HG03025 (cell line): ENCODE measurements around the gene LGR4.
A peak's percentile ranks its signal among the peaks of the same experiment; 100 is the strongest.
"Not testable (repeated sequence)": the region's sequence is repeated elsewhere in the genome, so short reads cannot be mapped to it uniquely, and the experiment has no call there.

Experiments
- ATAC-seq: cut with Tn5 transposase; IDR thresholded peaks from one replicate; pipeline ENCODE4 v1.9.1; 2021; ENCODE audit warnings: mild to moderate bottlenecking, moderate library complexity; ENCODE audit not compliant: unreplicated experiment, low FRiP score

The LGR4 gene

DNA sequence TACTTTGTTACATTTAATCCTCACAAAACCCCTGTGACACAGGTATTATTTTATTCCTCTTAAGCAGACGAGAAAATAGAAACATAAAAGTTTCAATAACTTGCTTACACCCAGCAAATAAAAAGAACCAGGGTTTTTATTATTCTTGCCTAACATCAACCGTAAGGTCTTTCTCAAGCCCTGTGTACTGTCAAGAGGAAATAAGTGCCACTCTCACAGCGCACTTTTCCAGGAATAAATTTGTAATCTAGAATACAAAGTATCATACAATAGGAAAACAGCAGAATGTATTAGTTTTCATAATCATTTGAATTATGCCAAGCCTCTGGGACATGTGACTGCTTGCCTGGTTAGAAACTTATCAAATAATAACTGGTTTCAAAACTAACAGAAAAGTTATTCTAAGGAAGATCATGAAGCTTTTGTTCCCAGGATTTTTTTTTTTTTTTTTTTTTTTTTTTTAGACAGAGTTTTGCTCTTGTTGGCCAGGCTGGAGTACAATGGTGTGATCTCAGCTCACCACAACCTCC, 117.0 kb downstream of the LGR4 start:
- no peak for ATAC-seq

DNA sequence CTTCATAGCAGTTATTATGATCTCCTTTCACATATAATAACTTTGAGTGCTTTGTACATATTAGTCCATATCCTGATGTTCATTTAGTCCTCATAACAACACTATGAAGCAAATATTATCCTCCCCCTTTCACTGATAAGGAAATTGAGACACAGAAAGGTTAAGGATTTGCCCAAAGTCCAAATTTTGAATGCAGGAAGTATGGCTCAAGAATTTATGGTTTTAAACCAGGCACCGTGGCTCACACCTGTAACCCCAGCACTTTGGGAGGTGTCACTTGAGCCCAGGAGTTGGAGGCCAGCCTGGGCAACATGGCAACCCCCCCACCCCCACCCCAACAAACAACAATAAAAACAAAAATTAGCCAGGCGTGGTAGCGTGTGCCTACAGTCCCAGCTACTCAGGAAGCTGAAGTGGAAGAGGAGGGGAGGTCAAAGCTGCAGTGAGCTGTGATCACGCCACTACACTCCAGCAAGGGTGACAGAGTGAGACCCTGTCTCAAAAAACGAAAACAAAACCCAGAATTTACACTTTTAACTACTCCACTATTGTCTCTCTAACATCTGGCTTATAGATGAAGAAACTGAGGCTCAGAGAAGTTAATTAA, 118.1 kb downstream of the LGR4 start:
- no peak for ATAC-seq

DNA sequence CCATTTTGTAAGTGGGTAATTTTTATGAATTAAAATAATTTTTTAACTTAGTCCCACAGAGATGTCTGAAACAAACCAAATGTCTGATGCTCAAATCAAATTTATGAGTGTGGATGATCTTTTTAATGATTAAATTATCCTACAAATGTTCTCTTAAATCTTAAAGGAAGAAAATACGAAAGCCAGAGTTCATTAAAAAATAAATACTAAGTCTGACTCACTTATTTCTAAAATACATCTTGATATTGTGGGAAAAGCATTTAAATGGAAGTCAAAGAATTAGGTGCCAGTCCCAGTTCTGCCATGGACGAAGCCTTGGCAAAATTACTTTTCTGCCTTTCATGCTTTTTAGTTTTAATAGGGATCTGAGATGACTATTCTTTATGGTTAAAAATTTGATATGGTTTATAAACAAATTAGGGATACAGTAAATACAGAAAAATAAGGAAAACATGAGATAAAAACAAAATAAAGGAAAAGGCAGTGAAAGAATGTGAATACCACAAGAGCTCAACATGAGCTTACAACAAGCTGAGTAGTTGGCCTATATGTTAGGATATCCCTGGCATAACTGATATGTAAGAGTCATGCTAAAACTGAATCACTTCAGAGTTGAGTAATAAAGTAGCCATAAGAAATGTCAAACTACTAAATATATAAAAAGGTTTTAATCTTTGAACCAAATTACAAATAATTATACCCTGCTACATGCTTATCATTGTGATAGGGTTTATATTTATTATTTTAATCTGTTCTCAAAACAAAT, 118.8 kb downstream of the LGR4 start:
- no peak for ATAC-seq

DNA sequence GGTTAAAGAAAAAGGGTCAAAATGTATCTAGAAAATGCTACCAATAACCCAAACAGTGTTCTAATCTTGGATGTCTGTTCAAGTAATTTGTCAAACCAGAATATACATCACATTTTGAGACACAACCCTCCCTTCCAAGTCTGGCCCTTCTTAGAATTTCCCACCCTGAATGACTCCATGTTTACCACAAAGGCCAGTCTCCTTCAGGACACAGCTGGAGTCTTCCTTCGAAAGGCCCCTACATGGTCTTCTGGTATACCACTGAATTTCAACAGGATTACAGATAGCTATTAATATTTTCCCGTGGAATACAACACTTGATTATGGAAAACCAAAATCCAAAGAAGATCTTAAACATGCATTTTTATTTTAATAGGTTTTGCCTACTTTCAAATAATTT, 119.8 kb downstream of the LGR4 start:
- no peak for ATAC-seq

DNA sequence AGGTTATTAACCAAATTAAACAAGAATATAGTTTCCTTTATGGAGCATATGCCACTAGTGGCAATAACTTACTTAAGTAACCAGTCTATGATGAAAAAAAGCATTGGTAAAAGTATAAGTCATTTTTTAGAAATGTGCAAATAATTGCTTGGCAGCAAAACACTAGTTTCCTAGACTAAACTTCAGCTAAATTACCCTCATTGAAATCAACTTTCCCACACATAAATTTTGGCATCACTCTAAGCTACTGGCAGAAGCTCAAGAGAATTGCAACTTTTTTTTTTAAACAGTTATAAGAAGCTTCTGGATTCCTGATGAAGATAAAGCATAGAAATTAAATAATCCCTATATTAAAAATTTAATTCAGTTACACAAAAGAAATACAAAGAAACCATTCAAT, 122.1 kb downstream of the LGR4 start:
- ATAC-seq, result no peak

DNA sequence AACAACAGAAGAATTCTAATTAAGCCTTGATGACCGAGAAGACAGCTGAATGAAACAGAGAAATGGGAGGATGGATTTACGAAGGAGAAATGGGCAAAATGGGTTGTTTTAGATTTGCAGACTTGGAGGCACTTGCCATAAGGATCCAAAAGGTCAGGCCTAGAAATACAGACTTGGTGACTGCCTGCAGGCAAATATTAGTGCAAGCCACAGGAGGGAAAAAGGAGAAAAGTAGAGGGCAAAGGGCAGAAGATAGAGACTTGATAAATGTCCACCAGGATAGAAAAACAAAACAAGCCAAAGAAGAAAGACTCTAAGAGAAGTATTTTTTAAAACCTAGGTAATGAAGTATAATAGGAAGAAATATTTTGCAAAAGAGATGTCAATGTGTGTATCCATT, 122.7 kb downstream of the LGR4 start:
- ATAC-seq, result no peak

DNA sequence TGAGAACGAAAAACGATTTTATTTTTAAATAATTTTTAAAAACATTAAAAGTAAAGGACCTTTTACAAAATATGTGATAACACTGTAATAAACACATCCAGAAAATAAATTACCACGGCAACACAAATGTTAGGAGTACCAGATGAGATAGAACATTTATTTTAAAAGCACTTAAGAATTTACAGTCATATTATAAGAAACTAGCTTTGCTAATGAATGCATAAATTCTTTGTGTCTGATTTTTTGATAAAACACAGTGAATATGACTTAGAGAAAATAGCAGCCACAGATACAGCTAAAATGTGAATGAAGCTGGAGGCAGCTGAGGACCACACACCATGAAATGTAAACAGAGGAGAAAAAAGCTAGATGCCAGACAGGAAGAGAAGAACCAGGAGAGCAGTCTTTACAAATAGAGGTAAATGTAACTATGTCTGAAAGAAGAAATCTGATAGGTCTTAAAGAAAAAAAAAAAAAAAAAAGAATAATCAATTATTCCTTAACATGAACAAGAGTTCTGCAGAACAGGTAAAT, 124.2 kb downstream of the LGR4 start:
- ATAC-seq, result no peak

DNA sequence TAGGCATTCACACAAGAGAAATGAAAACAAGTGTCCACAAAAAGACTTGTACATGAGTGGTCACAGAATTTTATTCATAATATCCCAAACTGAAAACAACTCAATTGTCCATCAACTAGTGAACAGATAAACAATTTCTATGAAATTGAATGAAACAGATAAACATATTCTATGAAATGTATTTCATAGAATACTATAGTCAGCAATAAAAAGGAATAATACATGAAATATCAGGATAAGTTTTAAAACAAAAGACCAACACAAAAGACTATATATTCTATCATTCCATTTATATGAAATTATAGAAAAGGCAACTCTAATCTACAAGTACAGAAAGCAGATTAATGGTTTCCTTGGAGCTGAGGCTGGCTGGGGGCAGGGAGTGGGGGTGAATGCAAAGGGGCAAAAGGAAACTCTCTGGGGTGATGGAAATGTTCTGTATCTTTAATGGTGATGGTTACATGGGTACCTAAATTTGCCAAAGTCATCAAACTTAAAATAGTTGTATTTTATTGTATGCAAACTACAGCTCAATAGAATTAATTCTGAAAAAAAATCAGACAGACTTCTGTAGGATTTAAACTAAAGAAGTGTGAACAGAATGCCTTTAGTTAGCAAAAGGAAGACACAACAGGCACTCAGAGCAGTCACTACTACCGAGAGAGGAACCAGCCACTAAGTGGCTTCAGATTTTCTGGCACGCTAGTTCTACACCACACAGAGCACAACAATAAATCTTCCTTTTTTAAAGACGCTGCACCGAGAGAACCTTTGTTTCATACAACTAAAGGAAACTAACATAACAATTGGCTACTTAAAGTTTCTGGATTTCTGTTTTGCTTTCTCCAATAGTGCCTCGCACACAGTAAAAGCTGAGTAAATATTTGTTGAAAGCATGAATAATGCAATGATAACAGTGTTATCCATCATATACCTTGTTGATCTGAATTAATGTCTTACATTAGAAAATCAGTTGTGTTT, 124.9 kb downstream of the LGR4 start:
- ATAC-seq, result no peak

DNA sequence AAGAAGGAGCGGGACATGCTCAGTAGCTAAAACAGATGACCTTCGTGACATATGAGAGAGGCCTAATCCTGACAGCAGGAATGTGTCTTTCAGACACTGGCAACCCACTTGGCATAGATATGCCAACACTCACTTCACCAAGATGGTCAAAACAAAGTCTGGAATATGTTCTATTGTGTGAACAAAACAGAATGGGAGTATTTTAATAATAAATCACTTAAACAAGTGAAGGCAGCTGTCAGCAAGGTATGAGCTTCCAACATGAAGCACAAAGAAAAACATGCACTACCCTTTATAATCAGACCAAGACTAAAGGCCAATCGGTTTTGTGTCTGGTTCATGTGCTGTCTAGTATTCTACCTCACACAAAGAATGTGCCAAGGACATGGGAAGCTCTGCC, 132.6 kb downstream of the LGR4 start:
- no peak for ATAC-seq

DNA sequence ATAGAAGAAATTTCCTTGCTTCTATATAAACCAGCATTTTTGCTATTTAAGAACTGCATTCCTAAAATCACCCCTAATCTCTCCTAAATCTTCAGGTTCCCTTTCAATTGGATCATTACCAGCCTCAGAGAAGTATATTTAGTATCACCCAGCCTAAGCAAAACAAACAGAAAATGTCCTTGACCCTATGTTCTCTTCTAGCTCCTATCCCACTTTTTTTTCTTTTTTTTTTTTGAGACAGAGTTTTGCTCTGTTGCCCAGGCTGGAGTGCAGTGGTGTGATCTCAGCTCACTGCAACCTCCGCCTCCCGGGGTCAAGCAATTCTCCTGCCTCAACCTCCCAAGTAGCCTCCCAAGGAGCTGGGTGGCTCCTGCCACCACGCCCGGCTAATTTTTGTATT, 137.8 kb downstream of the LGR4 start:
- not testable (repeated sequence) for ATAC-seq

DNA sequence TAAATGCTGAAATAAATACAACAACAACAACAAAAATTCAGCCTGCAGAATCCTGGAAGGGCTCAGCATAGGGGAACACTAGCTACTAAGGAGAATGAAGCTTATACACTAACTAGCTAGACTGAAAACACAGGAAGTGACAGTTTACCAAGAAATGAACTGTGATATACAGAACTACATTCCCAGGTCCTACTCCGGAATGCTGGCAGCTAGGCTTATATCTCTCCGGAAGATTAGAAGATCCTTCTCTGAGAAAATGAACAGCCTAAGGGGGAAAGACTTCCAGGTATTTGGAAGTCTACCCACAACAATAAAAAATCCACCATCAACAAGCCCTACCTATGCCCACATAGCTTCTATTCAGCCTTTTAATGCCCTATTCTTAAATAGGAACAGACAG, 140.6 kb downstream of the LGR4 start:
- no peak for ATAC-seq

DNA sequence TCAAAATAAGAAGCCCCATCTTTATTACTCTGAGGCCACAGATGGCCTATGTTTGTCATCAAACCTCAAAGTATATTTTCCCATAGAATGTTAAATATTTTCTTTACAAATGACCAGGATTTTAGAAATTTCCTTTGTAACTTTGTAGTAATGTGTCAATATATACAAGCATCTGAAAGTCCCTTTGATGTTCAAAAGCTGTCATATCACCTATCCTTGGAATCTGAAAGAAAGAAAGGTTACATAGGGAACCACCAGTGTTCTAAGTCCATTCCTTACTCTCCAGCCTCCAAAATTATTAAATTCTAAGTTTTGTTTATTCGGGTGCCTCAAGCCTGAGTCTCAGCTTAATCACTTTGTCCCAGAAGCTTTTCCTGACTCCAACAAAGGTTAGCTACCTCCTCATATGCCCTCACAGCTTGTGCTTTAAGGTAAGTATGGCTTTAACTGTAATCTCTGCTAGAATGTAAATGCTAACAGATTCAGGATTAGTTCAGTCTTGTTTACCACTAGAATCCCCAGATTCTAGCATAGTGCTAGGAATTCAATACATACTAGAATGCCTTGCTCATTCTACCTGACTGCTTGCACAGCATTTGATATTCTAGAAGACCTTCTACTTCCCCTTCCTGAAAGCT, 141.8 kb downstream of the LGR4 start:
- no peak for ATAC-seq

DNA sequence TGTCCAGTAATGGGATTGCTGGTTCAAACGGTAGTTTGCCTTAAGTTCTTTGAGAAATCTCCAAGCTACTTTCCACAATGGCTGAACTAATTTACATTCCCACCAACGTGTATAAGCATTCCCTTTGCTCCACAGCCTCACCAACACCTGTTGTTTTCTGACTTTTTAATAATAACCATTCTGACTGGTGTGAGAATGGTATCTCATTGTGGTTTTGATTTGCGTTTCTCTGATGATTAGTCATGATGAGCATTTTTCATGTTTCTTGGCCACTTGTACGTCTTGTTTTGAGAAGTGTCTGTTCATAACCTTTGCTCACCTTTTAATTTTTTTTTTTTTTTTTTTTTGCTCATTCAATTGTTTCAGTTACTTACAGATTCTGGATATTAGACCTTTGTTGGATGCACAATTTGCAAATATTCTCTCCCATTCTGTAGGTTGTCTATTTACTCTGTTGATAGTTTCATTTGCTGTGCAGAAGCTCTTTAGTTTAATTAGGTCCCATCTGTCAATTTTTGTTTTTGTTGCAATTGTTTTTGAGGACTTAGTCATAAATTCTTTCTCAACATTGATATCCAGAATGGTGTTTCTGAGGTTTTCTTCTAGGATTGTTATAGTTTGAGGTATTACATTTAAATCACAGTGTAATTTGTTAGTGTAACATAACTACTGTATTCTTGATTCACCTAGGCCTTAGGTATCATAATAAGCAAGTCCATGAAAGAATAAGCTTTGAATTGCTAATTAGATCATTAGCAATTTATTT, 142.5 kb downstream of the LGR4 start:
- ATAC-seq, result no peak

DNA sequence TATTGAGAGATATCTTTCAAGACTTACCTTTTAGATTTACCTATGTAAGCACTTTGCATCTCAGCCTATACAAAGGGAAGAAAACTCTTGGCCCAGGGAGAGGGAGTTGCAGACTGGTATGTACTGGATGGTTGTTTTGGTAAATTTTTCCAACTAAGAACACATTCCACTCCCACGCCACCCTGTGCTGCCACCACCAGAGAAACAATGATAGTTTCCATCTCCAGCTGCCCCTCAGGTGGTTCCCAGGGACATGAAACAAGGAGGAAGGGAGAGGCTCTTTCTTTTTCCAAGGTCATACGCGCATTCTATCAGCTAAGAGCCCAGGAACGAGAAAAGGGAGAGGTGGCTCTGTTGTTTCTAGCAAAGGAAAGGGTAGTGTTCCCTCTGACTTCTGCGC, 144.0 kb downstream of the LGR4 start:
- ATAC-seq, result no peak

DNA sequence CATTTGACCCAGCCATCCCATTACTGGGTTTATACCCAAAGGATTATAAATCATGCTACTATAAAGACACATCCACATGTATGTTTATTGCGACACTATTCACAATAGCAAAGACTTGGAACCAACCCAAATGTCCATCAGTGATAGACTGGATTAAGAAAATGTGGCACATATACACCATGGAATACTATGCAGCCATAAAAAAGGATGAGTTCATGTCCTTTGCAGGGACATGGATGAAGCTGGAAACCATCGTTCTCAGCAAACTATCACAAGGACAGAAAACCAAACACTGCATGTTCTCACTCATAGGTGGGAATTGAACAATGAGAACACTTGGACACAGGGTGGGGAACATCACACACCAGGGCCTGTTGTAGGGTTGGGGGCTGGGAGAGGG, 145.5 kb downstream of the LGR4 start:
- not testable (repeated sequence) for ATAC-seq

DNA sequence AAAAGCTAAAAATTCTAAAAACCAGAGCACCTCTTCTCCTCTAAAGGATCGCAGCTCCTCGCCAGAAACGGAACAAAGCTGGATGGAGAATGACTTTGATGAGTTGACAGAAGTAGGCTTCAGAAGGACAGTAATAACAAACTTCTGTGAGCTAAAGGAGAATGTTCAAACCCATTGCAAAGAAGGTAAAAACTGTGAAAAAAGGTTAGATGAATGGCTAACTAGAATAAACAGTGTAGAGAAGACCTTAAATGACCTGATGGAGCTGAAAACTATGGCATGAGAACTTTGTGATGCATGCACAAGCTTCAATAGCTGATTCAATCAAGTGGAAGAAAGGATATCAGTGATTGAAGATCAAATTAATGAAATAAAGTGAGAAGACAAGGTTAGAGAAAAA, 150.4 kb downstream of the LGR4 start:
- not testable (repeated sequence) for ATAC-seq

DNA sequence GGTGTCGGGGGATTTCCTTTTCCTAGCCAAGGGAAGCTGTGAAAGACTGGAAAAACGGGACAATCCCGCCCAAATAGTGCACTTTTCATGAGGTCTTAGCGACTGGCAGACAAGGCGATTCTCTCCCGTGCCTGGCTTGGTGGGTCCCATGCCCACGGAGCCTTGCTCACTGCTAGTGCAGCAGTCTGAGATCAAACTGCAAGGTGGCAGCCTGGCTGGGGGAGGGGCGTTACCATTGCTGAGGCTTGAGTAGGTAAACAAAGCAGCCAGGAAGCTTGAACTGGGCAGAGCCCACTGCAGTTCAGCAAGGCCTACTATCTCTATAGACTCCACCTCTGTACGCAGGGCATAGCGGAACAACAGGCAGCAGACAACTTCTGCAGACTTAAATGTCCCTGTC, 151.2 kb downstream of the LGR4 start:
- ATAC-seq, result not testable (repeated sequence)

DNA sequence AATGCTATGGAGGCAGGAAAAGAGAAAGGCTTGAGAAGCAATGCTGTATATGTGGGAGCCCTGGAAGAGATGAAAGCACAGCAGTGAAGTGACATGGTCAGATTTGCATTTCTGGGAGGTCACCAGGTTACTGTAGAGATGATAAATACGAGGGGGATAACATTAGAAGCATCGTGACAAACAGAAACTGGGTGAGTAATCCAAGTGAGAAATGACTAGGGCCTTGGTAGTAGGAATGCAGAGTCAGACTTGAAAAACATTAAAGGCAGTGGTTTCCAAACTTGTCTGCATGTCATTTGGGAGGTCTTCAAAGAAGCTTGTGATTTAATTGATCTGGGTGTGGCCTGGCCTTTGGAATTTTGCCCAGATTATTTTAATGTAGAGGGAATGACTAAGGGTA, 153.5 kb downstream of the LGR4 start:
- peak; percentile 96 for ATAC-seq

DNA sequence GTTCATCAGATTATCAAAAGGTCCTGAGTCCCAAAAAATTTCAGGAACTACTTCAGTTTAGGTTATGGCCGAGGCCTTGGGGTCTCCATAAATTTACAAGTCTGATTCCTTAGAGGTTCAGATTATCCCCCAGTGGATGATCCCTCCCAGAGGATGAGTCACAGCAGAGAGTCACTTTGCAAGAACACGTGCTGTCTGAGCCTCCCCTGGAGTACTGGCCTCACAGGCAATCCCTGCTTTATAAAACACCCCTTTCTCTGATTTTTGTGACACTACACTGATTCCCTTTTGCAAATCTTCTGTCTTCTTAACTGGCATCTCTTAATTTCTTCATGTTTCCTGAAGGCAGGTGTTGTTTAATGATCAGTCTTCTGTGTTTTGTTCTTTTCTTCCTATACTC, 154.8 kb downstream of the LGR4 start:
- no peak for ATAC-seq
